SU-DHL-6 (cell line): ENCODE results near the gene PNMA8A.

Source experiments
- H2AFZ ChIP-seq: fragments of 200-600 bp; sonication (generic); 2 replicates; pipeline ENCODE4 v1.6.1; 2014; ENCODE audit warnings: low read depth, mild to moderate bottlenecking, moderate library complexity, mixed read lengths, antibody characterized with exemption, low read length; ENCODE audit not compliant: severe bottlenecking
- H3F3A ChIP-seq: fragments of 200-600 bp; shearing (Covaris generic); 2 replicates; pipeline ENCODE4 v1.6.0; 2016; ENCODE audit warnings: antibody characterized with exemption, mild to moderate bottlenecking; ENCODE audit not compliant: insufficient read depth
- H3K27ac ChIP-seq: fragments of 200-600 bp; sonication (generic); 2 replicates; pipeline ENCODE4 v1.5.1; 2016; ENCODE audit warnings: low read depth, mild to moderate bottlenecking, low read length, moderate library complexity, mixed read lengths
- H3K27me3 ChIP-seq: fragments of 200-600 bp; sonication (generic), shearing (Covaris generic); 2 replicates; pipeline ENCODE4 v1.6.0; 2014; ENCODE audit warnings: mild to moderate bottlenecking, low read length
- H3K36me3 ChIP-seq: fragments of 200-600 bp; sonication (generic); 2 replicates; pipeline ENCODE4 v1.6.1; 2014; ENCODE audit warnings: mild to moderate bottlenecking, low read length, mixed read lengths
- H3K4me2 ChIP-seq: fragments of 300-600, 200-600 bp; shearing (Covaris generic), sonication (generic); 2 replicates; pipeline ENCODE4 v1.6.0; 2014; ENCODE audit warnings: low read length, low read depth, mild to moderate bottlenecking; ENCODE audit not compliant: poor library complexity, severe bottlenecking
- H3K4me3 ChIP-seq: fragments of 200-600 bp; sonication (generic); 2 replicates; pipeline ENCODE4 v1.5.1; 2014; ENCODE audit warnings: antibody characterized with exemption, low read length, mild to moderate bottlenecking, mixed read lengths; ENCODE audit not compliant: insufficient read depth, poor library complexity, severe bottlenecking
- H3K79me2 ChIP-seq: fragments of 200-600 bp; sonication (generic); 2 replicates; pipeline ENCODE4 v1.6.1; 2014; ENCODE audit warnings: mild to moderate bottlenecking, low read length, moderate library complexity; ENCODE audit not compliant: insufficient read depth
- H3K9ac ChIP-seq: fragments of 200-600 bp; sonication (generic); 2 replicates; pipeline ENCODE4 v1.7.0; 2014; ENCODE audit warnings: mild to moderate bottlenecking, low read length
- H3K9me2 ChIP-seq: fragments of 200-600 bp; sonication (generic); replicated peaks from 2 replicates; pipeline ENCODE4 v1.6.1; 2014; ENCODE audit warnings: low read length; ENCODE audit not compliant: insufficient read depth
- H3K9me3 ChIP-seq: fragments of 200-600 bp; sonication (generic); 2 replicates; pipeline ENCODE4 v1.6.1; 2014; ENCODE audit warnings: low read length, mixed read lengths; ENCODE audit not compliant: insufficient read depth
- H4K20me1 ChIP-seq: fragments of 200-600 bp; sonication (generic); 2 replicates; pipeline ENCODE4 v1.6.1; 2014; ENCODE audit warnings: low read depth, mild to moderate bottlenecking, antibody characterized with exemption, low read length, moderate library complexity, mixed read lengths
- EZH2phosphoT487 ChIP-seq: fragments of 200-600 bp; sonication (generic), shearing (Covaris generic); conservative IDR thresholded peaks from 2 replicates; pipeline ENCODE4 v1.6.1; 2018; ENCODE audit warnings: mild to moderate bottlenecking, antibody characterized with exemption, low read length, moderate library complexity, mixed read lengths
- TF ChIP-seq, protein P1 (sequence below): fragments of 200-600 bp; sonication (generic); IDR thresholded peaks from one replicate; pipeline ENCODE4 v1.5.1; 2017; ENCODE audit warnings: antibody characterized with exemption, mild to moderate bottlenecking, low read length, moderate library complexity; ENCODE audit not compliant: insufficient read depth, poor library complexity, severe bottlenecking

The PNMA8A gene

DNA sequence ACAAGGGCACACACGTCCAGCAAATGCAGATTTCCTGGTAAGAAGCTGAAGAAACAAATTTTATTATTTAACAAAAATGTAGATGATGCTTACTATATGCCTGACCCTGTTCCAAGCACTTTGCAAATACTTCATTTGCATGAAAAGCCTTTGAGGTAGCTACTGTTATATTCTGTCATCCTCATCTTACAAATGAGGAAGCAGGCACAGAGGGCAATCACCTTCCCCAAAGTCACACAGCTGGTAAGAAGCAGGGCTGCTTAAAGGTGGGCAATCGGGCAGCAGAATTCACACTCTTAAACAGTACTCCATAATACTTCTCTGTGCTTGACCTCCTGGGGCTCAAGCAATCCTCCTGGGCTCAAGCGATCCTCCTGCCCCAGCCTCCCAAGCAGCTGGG, 24.4 kb downstream of the PNMA8A start:
- Histone ChIP-seq H3K4me3 (peak overlapping the region; percentile 45), H3K9ac (peak overlapping the region; percentile 57), H3K27ac (peak overlapping the region; percentile 72), H3K79me2 (peaks cover 9% of the 10 kb centered on the region; the same call in 1 of the 2 replicates), H3K27me3 (no peaks in the 10 kb centered on the region), H4K20me1 (no peaks in the 10 kb centered on the region), H2AFZ (no peak overlapping the region), H3K4me2 (peak overlapping the region; percentile 64), H3F3A (peaks cover 7% of the 10 kb centered on the region), H3K36me3 (0 out of 2 replicates have a peak, but pooled peaks cover 7% of the 10 kb centered on the region), H3K9me3 (no peaks in the 10 kb centered on the region), H3K9me2 (no peaks in the 10 kb centered on the region)
- TF ChIP-seq, protein P1, sequence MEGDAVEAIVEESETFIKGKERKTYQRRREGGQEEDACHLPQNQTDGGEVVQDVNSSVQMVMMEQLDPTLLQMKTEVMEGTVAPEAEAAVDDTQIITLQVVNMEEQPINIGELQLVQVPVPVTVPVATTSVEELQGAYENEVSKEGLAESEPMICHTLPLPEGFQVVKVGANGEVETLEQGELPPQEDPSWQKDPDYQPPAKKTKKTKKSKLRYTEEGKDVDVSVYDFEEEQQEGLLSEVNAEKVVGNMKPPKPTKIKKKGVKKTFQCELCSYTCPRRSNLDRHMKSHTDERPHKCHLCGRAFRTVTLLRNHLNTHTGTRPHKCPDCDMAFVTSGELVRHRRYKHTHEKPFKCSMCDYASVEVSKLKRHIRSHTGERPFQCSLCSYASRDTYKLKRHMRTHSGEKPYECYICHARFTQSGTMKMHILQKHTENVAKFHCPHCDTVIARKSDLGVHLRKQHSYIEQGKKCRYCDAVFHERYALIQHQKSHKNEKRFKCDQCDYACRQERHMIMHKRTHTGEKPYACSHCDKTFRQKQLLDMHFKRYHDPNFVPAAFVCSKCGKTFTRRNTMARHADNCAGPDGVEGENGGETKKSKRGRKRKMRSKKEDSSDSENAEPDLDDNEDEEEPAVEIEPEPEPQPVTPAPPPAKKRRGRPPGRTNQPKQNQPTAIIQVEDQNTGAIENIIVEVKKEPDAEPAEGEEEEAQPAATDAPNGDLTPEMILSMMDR = no peak
- TF ChIP-seq EZH2phosphoT487 = no peak

DNA sequence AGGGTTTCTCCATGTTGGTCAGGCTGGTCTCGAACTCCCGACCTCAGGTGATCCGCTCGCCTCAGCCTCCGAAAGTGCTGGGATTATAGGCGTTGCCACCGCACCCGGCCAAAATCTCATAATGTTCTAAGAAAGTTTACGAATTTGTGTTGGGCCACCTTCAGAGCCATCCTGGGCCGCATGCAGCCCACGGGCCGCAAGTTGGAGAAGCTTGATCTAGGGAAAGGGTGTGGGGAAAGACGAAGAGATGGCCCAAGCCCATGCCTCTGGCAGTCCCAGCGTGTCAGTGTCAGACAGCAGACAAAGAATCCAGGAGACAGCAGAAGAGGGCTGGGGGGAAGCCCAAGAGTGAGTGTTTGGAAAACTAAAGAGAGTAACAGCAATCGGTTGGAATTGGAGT, 25.3 kb downstream of the PNMA8A start:
- no peak overlapping the region for H3K27ac ChIP-seq
- no peaks in the 10 kb centered on the region for H3K27me3 ChIP-seq
- no peaks in the 10 kb centered on the region for H3K9me2 ChIP-seq
- no peak overlapping the region for H3K9ac ChIP-seq
- no peak overlapping the region for H3K4me2 ChIP-seq
- no peak overlapping the region for H3K4me3 ChIP-seq
- no peaks in the 10 kb centered on the region for H4K20me1 ChIP-seq
- peaks cover 8% of the 10 kb centered on the region for H3F3A ChIP-seq
- 0 out of 2 replicates have a peak, but pooled peaks cover 7% of the 10 kb centered on the region for H3K36me3 ChIP-seq
- peaks cover 9% of the 10 kb centered on the region; the same call in 1 of the 2 replicates for H3K79me2 ChIP-seq
- TF ChIP-seq, protein P1 = no peak
- no peak for TF ChIP-seq EZH2phosphoT487
- H2AFZ ChIP-seq = no peak overlapping the region
- no peaks in the 10 kb centered on the region for H3K9me3 ChIP-seq

DNA sequence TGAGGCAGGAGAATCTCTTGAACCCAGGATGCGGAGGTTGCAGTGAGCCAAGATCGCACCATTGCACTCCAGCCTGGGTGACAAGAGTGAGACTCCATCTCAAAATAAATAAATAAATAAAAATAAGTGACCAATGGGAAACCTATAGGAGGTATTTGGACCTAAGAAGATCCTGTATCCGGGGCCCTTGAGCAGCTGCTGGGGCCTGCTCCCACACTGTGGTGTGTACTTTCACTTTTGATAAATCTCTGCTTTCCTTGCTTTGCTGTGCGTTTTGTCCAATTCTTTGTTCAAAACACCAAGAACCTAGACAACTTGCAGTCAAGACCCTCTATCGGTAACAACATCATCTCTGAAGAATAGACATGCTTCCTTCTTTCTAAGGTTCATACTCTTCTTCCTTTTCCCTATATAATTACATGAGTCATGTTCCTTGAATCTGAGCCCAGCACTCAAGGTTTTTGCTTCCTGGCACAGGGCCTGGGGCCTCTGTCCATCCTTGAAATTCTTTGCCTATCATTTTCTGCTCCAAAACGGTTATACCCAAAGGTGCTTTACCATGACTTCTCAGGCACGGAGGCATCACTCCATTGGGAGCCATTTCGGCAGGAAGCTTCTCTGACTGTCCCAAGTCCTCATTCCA, 28.4 kb downstream of the PNMA8A start:
- Histone ChIP-seq H3K4me2 (no peak overlapping the region), H3K27me3 (no peaks in the 10 kb centered on the region), H3K27ac (no peak overlapping the region)

More for the DNA sequence above, 28.4 kb downstream of the PNMA8A start:
- H3K9me3 ChIP-seq = no peaks in the 10 kb centered on the region
- H3K36me3 ChIP-seq = no peaks in the 10 kb centered on the region
- no peaks in the 10 kb centered on the region for H3K9me2 ChIP-seq
- H2AFZ ChIP-seq = no peak overlapping the region
- H3K4me3 ChIP-seq = no peak overlapping the region
- H3F3A ChIP-seq = 0 out of 2 replicates have a peak, but pooled peaks cover 4% of the 10 kb centered on the region
- TF ChIP-seq, protein P1 = no peak
- TF ChIP-seq EZH2phosphoT487 = no peak
- H3K9ac ChIP-seq = no peak overlapping the region
- H3K79me2 ChIP-seq = peaks cover 7% of the 10 kb centered on the region; the same call in 1 of the 2 replicates
- no peaks in the 10 kb centered on the region for H4K20me1 ChIP-seq
